HepG2 (cell line): ENCODE data around the gene POLR2B. TPM values are rescaled to one million over a fixed set of nuclear protein-coding genes. Genes with fewer than 3 reads are reported as not detected.

Experiments used
- ATAC-seq: fragments of 200-7000 bp; cut with Tn5 transposase; 3 replicates; pipeline ENCODE4 v1.9.1; 2020; ENCODE audit warnings: mild to moderate bottlenecking, moderate library complexity
- BruUV-seq: library from RNA; stranded (reverse); fragments of 400-500 nt; replicated peaks from 2 replicates; lab custom pipeline; 2021; lab: Mats Ljungman, UMichigan
- CTCF ChIA-PET: fragments of 300-600 bp; formaldehyde crosslinking; extraction: SDS; loops from one replicate; lab custom pipeline; 2021; ENCODE audit warnings: low total read pairs, inconsistent platforms, low intra/inter-chr PET ratio; lab: Yijun Ruan, JAX
- POLR2A ChIA-PET: fragments of 350-600 bp; sonication (Branson Sonifier 250); formaldehyde crosslinking; loops from one replicate; lab custom pipeline; 2020; ENCODE audit warnings: antibody characterized with exemption, inconsistent platforms; lab: Yijun Ruan, JAX
- DNase-seq: peaks from one replicate; pipeline ENCODE4 v3.0.0-alpha.2; 2015; ENCODE audit warnings: low spot score
- FAIRE-seq: peaks from 3 replicates; lab custom pipeline; 2011; peaks lifted over from hg19 to GRCh38; lab: Jason Lieb, UNC
- H2AFZ ChIP-seq: one replicate; pipeline ENCODE4 v1.6.1; 2011; ENCODE audit warnings: low read length, inconsistent platforms
- H3K27ac ChIP-seq: fragments of 300-600 bp; 3 replicates; pipeline ENCODE4 v1.8.0; 2011; ENCODE audit warnings: mixed run types, mild to moderate bottlenecking, mixed read lengths, low read length, inconsistent platforms; ENCODE audit not compliant: insufficient read depth; ENCODE audit errors: extremely low read length
- H3K27me3 ChIP-seq, 2 experiments: fragments of 200-600 bp in 1 of 2; 2 replicates in 1 of 2; 3 replicates in 1 of 2; pipeline versions ENCODE4 v1.6.0 to v1.8.0; 2011; ENCODE audit warnings: low read length in 2 of 2, mild to moderate bottlenecking in 2 of 2, moderate library complexity in 2 of 2, inconsistent platforms in 1 of 2; ENCODE audit not compliant: insufficient read depth in 2 of 2, control insufficient read depth in 1 of 2
- H3K36me3 ChIP-seq, 2 experiments: fragments of 200-600 bp in 1 of 2; replicated peaks in 1 of 2; 2 replicates in 1 of 2; 3 replicates in 1 of 2; pipeline versions ENCODE4 v1.5.1 to v1.8.0; 2011; ENCODE audit warnings: low read length in 2 of 2, inconsistent platforms in 1 of 2; ENCODE audit not compliant: insufficient read depth in 2 of 2, control insufficient read depth in 1 of 2
- H3K4me1 ChIP-seq: 2 replicates; pipeline ENCODE4 v1.5.1; 2012; ENCODE audit warnings: low read length, inconsistent platforms; ENCODE audit not compliant: insufficient read depth
- H3K4me2 ChIP-seq: 2 replicates; pipeline ENCODE4 v1.6.0; 2011; ENCODE audit warnings: low read depth, low read length, inconsistent platforms
- H3K4me3 ChIP-seq, 3 experiments: fragments of 200-600 bp in 1 of 3; sonication (generic), shearing (Covaris generic) in 1 of 3; replicated peaks in 1 of 3; 2 replicates each; pipeline ENCODE4 v1.5.1; 2011 to 2016; ENCODE audit warnings: low read length in 3 of 3, inconsistent platforms in 2 of 3, low read depth in 2 of 3, mild to moderate bottlenecking in 2 of 3, control low read depth in 1 of 3, mixed read lengths in 1 of 3; ENCODE audit not compliant: insufficient read depth in 1 of 3
- H3K79me2 ChIP-seq: one replicate; pipeline ENCODE4 v1.6.1; 2011; ENCODE audit warnings: low read length, inconsistent platforms; ENCODE audit not compliant: insufficient read depth
- H3K9ac ChIP-seq: 2 replicates; pipeline ENCODE4 v1.6.0; 2011; ENCODE audit warnings: mild to moderate bottlenecking, low read depth, low read length, inconsistent platforms; ENCODE audit not compliant: insufficient read depth
- H3K9me3 ChIP-seq: 2 replicates; pipeline ENCODE4 v1.5.1; 2012; ENCODE audit warnings: mild to moderate bottlenecking, low read length
- H4K20me1 ChIP-seq: 2 replicates; pipeline ENCODE4 v1.6.0; 2011; ENCODE audit warnings: inconsistent platforms, mild to moderate bottlenecking, low read length, moderate library complexity; ENCODE audit not compliant: insufficient read depth
- CEBPB ChIP-seq: IDR thresholded peaks from 2 replicates; pipeline ENCODE4 v1.6.1; 2011; ENCODE audit warnings: low read depth, low read length, improper control_type of control experiment, borderline replicate concordance
- CEBPG ChIP-seq: IDR thresholded peaks from 2 replicates; pipeline ENCODE4 v1.6.1; 2016
- NCOA5 ChIP-seq: sonication (generic); formaldehyde crosslinking; IDR thresholded peaks from 2 replicates; pipeline ENCODE4 v1.4.0; 2020; ENCODE audit warnings: missing genetic modification reagents
- YY1 ChIP-seq: IDR thresholded peaks from 2 replicates; pipeline ENCODE4 v1.6.1; 2011; ENCODE audit warnings: low read length, low read depth, moderate library complexity, mild to moderate bottlenecking; ENCODE audit not compliant: insufficient read depth, insufficient replicate concordance
- ZZZ3 ChIP-seq: sonication (generic); formaldehyde crosslinking; IDR thresholded peaks from 2 replicates; pipeline ENCODE4 v1.4.0; 2020; ENCODE audit warnings: missing genetic modification reagents, mild to moderate bottlenecking, borderline replicate concordance
- WGBS: methylation state at CpG from one replicate; pipeline ENCODE4 v1.1.6; 2017; ENCODE audit warnings: low lambda C conversion rate; 5-methylcytosine and 5-hydroxymethylcytosine counted together
- in situ Hi-C: cut with HindIII; loops from 2 replicates; pipeline ENCODE4 v1.10.0; 2017; ENCODE audit warnings: low pct_unique_long_range_greater_than_20kb; ENCODE audit not compliant: extremely low pct_ligation_motif_present
- intact Hi-C: fragments of 100-400 bp; cut with micrococcal nuclease; formaldehyde crosslinking; loops from one replicate; pipeline ENCODE4 v1.10.0; 2022; ENCODE audit not compliant: unreplicated experiment
- polyA plus RNA-seq, 8 experiments: library from polyadenylated mRNA; depleted of rRNA in 3 of 8; stranded (reverse) in 7 of 8; unstranded in 1 of 8; fragments of >200 nt; fragmentation: Illumina TruSeq in 4 of 8; extraction: Trizol in 4 of 8; gene quantifications; 2 replicates each; pipeline versions ENCODE4 v1.2.1 to v1.2.3, GENCODE V29; 2011 to 2016; ENCODE audit warnings: low read depth in 4 of 8, missing spikeins in 1 of 8, mixed read lengths in 1 of 8; ENCODE audit not compliant: insufficient read depth in 1 of 8
- total RNA-seq, 5 experiments: library from RNA; depleted of rRNA; stranded (reverse); fragments of >200 nt; fragmentation: Illumina TruSeq; extraction: Trizol; gene quantifications; 2 replicates each; pipeline ENCODE4 v1.2.3, GENCODE V29; 2016; ENCODE audit warnings: low read depth in 1 of 5
- TF ChIP-seq, protein P1 (sequence below): sonication (generic); formaldehyde crosslinking; IDR thresholded peaks from 2 replicates; pipeline ENCODE4 v1.4.0; 2020; ENCODE audit warnings: mild to moderate bottlenecking, missing genetic modification reagents

POLR2B gene
- total and polyA plus RNA-seq, 2 of the 13 experiments (the other 11 are each of a cell fraction or from before 2014, with no cell fraction given), result 70.6 to 116 TPM

DNA sequence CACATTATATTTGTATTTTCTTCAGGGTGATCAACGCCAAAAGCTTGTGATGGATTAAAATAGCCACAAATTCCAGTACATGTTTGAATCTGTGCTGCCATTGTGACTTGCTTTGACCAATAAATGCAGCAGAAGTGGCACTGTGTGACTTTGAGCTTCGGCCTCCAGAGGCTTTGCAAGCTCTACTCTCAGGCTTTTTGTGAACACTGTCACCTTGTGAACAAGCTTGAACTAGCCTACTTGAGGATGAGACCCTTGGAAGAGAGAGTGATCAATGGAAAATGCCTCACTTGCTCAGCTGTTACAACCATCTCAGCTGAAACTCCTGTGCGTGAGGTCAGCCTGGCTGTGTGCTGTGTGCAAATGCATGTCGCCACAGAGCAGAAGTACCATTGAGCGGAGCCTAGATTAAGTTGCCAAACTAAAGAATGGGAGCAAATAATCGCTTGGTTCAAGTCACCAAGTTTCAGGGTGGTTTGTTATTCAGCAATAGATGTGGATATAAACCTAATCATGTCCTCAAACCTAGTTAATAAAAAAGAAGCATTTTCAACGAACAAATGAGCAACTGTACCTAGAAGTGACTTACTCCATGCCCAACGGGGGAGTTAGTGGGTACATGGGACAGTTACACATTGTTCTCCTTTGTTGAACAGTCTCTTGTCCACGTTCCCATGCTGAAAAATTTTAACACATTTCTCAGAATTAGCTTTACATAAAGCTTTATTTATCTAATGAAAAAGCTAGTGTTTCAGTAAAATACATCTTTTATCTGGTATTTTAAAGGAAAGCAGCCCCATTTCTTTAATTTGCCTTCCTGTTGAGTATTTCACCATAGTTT, 24.8 kb upstream of the POLR2B start (continued):
- TF ChIP-seq, protein P1, sequence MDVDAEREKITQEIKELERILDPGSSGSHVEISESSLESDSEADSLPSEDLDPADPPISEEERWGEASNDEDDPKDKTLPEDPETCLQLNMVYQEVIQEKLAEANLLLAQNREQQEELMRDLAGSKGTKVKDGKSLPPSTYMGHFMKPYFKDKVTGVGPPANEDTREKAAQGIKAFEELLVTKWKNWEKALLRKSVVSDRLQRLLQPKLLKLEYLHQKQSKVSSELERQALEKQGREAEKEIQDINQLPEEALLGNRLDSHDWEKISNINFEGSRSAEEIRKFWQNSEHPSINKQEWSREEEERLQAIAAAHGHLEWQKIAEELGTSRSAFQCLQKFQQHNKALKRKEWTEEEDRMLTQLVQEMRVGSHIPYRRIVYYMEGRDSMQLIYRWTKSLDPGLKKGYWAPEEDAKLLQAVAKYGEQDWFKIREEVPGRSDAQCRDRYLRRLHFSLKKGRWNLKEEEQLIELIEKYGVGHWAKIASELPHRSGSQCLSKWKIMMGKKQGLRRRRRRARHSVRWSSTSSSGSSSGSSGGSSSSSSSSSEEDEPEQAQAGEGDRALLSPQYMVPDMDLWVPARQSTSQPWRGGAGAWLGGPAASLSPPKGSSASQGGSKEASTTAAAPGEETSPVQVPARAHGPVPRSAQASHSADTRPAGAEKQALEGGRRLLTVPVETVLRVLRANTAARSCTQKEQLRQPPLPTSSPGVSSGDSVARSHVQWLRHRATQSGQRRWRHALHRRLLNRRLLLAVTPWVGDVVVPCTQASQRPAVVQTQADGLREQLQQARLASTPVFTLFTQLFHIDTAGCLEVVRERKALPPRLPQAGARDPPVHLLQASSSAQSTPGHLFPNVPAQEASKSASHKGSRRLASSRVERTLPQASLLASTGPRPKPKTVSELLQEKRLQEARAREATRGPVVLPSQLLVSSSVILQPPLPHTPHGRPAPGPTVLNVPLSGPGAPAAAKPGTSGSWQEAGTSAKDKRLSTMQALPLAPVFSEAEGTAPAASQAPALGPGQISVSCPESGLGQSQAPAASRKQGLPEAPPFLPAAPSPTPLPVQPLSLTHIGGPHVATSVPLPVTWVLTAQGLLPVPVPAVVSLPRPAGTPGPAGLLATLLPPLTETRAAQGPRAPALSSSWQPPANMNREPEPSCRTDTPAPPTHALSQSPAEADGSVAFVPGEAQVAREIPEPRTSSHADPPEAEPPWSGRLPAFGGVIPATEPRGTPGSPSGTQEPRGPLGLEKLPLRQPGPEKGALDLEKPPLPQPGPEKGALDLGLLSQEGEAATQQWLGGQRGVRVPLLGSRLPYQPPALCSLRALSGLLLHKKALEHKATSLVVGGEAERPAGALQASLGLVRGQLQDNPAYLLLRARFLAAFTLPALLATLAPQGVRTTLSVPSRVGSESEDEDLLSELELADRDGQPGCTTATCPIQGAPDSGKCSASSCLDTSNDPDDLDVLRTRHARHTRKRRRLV (CRISPR knock-in tag), result no peak
- TF ChIP-seq NCOA5 (CRISPR knock-in tag), result no peak

DNA sequence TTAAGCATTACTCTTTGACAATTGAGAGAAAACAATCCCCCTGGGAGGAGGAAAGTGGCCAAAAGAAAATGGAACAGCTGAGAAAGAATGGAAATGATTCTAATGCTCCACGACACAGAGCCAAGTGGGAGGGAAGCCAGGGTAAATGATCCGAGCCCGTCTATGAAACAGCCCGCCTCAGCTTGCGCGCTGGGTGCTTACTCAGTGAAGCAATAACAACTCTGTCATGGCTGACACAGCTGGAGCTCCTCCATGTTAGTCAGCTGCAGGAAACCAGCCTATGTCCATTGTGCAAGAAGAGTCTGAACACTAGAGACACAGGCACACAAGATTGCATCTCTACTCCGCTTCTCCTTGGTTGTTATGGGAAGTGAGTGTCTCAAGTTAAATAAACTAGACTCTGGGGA, 20.6 kb upstream of the POLR2B start:
- H3K4me1 ChIP-seq, result peaks cover 22% of the 10 kb centered on the region
- H3K79me2 ChIP-seq, result no peaks in the 10 kb centered on the region
- peak; percentile 45 for ATAC-seq
- no peak overlapping the region for H2AFZ ChIP-seq
- no peak for DNase-seq
- ChIA-PET CTCF (no interaction called here), POLR2A (interaction anchor here (0.6 to 0.8 kb wide), 2 partner anchors 12 to 20 kb away, joined by 3 to 4 read pairs; partner anchors contain the start of gene POLR2B)
- peak; percentile 37; the same call in 1 of the 2 replicates for TF ChIP-seq CEBPG (CRISPR knock-in tag)
- no peak for TF ChIP-seq ZZZ3
- TF ChIP-seq CEBPB, result peak; percentile 48; the same call in 1 of the 2 replicates
- peak; percentile 50 for TF ChIP-seq YY1
- in situ Hi-C loops (no loop called here), intact Hi-C loops (no loop called here)
- no peak for FAIRE-seq
- no peak overlapping the region for H3K4me3 ChIP-seq
- BruUV-seq, result no TSS peak
- H3K4me2 ChIP-seq, result peak overlapping the region; percentile 26; the same call in 1 of the 2 replicates
- no peak overlapping the region for H3K9ac ChIP-seq
- no peaks in the 10 kb centered on the region for H4K20me1 ChIP-seq
- 56% methylated on average over 7 of the region's 7 CpGs for WGBS
- no peaks in the 10 kb centered on the region; a peak in 1 of 5 replicates for H3K36me3 ChIP-seq
- no peak overlapping the region for H3K27ac ChIP-seq
- H3K9me3 ChIP-seq, result no peaks in the 10 kb centered on the region
- H3K27me3 ChIP-seq, result no peaks in the 10 kb centered on the region
